Right lobe of liver (tissue), 6 donors: ENCODE data around the gene TBCD. TPM values are rescaled to one million over a fixed set of nuclear protein-coding genes. Genes with fewer than 3 reads are reported as not detected.

Experiments used
- ATAC-seq, 4 donors: fragments of 200-7000 bp; cut with Tn5 transposase; one replicate each; pipeline ENCODE4 v1.9.1; 2020; ENCODE audit warnings: mild to moderate bottlenecking in 4 of 4, moderate library complexity in 4 of 4
- DNase-seq, 3 donors: peaks; one replicate each; pipeline ENCODE4 v3.0.0-alpha.2; 2020
- H3K27ac ChIP-seq, 3 donors: fragments of 200-600 bp; one replicate each; pipeline ENCODE4 v1.8.0; 2022
- H3K27me3 ChIP-seq, 2 donors: fragments of 200-600 bp; one replicate each; pipeline ENCODE4 v1.8.0; 2022
- H3K36me3 ChIP-seq, 4 donors: fragments of 200-600 bp; sonication (generic) in 1 of 4; one replicate each; pipeline versions ENCODE4 v1.5.1 to v1.8.0; 2017 to 2022; ENCODE audit warnings: control low read depth in 1 of 4
- H3K4me1 ChIP-seq, 4 donors: fragments of 200-600 bp; sonication (generic) in 1 of 4; one replicate each; pipeline versions ENCODE4 v1.5.1 to v1.8.0; 2017 to 2022; ENCODE audit warnings: control low read depth in 1 of 4
- H3K4me3 ChIP-seq, 3 donors: fragments of 200-600 bp; one replicate each; pipeline ENCODE4 v1.8.0; 2022
- H3K9me3 ChIP-seq, 4 donors: fragments of 200-600 bp; sonication (generic) in 1 of 4; one replicate each; pipeline versions ENCODE4 v1.5.1 to v1.8.0; 2017 to 2022; ENCODE audit warnings: control low read depth in 1 of 4
- POLR2A ChIP-seq: fragments of 450-650 bp; IDR thresholded peaks from one replicate; pipeline ENCODE4 v1.6.1; 2017; ENCODE audit warnings: antibody characterized with exemption, mild to moderate bottlenecking
- WGBS: methylation state at CpG from one replicate; pipeline ENCODE4 v1.1.6; 2018; ENCODE audit warnings: low coverage, low lambda C conversion rate; ENCODE audit not compliant: insufficient coverage; ENCODE audit errors: missing lambda C conversion rate; 5-methylcytosine and 5-hydroxymethylcytosine counted together
- intact Hi-C, 2 donors: fragments of 100-400 bp; cut with DNase I; formaldehyde crosslinking; loops; one replicate each; pipeline versions ENCODE4 v1.11.2 to v1.14.1; 2022
- total RNA-seq, 6 experiments: library from RNA; depleted of rRNA in 2 of 6; stranded (reverse); fragments of >200 nt in 2 of 6; fragmentation: NEBNext Ultra II Directional in 3 of 6; extraction: Animal tissue kit (Norgen Biotek cat#: 25700) in 3 of 6; gene quantifications; one replicate each; pipeline versions ENCODE4 v1.1.0 to v1.2.4, GENCODE V29; 2016 to 2023
- TF ChIP-seq, protein P1 (sequence below), 4 donors: fragments of 200-600 bp in 3 of 4; fragments of 450-650 bp in 1 of 4; IDR thresholded peaks; one replicate each; pipeline versions ENCODE4 v1.5.1 to v1.8.0; 2016 to 2022; ENCODE audit warnings: antibody characterized with exemption in 4 of 4, mild to moderate bottlenecking in 2 of 4
- donor health status: DM: no; HTN: yes; CAD: no.
- donor health status: DM: no; HTN: no; CAD: no.
- donor health status: DM: no; HTN: no; CAD: no.
- donor health status: DM: no; HTN: yes; CAD: no.
- donor health status: DM: no; HTN: yes; CAD: no.

The TBCD gene
- total RNA-seq, 6 experiments from 2014 or later = 28.0 to 55.7 (median 41.3) TPM

DNA sequence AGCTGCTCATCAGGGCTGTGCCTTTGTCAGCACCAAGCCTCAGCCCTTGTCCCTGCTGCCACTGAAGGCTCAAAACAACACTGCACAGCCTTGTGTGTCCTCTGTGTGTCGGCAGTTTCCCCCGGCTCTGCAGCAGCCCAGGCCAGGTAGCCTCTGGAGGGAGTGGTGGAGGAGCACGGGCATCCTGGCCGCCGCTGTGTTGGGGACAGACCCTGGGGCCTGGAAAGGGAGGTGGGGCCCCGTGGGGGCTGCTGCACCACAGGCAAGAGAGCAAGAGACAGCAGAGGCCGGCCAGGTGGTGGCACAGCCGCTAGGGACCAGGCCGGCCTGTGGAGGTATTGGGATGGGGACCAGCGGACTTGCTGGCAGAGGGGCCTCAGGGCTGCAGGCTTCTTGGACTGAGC, 184.9 kb downstream of the TBCD start:
- no peaks in the 10 kb centered on the region for H3K27me3 ChIP-seq

DNA sequence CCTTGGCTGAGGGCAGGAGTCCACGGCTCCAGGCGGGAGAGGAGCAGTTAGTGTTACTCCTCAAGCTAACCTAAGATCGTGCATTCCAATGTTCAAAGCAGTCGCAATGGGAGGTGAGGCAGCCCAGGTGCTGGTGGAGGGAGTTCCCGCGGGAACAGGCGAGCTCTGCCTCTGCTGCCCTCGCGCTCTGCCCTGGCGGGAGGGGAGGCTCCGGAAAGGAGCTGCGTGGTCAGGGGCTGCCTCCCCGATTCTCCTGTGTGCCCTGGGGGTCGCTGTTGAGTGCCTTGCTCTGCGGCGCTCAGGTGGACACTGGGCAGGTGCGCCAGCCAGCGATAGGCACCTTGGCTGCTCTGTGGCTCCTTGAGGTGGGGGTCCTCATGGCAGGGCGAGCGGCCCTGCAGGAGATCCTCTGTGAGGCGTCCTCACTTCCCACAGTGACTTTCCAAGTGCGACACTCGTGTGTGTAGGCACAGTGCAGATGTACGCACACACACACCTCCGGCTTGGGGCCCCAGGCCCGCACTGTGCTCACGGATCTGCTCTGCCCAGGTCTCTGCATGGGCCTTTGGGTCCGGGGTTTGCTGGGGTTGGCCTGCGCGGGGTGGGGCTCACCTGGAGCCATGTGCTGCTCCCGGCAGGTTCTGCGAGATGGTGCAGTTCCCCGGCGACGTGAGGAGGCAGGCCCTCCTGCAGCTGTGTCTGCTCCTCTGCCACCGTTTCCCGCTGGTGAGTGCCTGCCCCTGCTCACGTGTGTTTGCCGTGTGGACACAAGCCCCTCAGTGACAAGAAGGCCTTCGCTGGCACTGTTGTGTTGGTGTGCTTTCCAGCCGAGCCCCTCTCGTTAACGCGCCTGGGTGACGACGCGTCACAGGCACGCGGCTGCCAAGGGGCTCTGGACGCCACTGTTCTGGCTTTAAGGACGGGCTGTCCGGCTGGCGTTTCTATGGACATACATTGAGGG, 185.8 kb downstream of the TBCD start:
- no peaks in the 10 kb centered on the region for H3K9me3 ChIP-seq
- TF ChIP-seq, protein P1, sequence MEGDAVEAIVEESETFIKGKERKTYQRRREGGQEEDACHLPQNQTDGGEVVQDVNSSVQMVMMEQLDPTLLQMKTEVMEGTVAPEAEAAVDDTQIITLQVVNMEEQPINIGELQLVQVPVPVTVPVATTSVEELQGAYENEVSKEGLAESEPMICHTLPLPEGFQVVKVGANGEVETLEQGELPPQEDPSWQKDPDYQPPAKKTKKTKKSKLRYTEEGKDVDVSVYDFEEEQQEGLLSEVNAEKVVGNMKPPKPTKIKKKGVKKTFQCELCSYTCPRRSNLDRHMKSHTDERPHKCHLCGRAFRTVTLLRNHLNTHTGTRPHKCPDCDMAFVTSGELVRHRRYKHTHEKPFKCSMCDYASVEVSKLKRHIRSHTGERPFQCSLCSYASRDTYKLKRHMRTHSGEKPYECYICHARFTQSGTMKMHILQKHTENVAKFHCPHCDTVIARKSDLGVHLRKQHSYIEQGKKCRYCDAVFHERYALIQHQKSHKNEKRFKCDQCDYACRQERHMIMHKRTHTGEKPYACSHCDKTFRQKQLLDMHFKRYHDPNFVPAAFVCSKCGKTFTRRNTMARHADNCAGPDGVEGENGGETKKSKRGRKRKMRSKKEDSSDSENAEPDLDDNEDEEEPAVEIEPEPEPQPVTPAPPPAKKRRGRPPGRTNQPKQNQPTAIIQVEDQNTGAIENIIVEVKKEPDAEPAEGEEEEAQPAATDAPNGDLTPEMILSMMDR (IDR thresholded peaks at IDR 0.05) = no peak
- TF ChIP-seq POLR2A = no peak
- ATAC-seq (no peak), DNase-seq (peak; percentile 14 to 53 (median 42))
- 60% methylated on average over 1 of the region's 53 CpGs for WGBS
- peaks cover 0 to 14% (median 1%) of the 10 kb centered on the region in 4 donors for H3K36me3 ChIP-seq
- H3K4me1 ChIP-seq = no peaks in the 10 kb centered on the region
- intact Hi-C loops = no loop called here
- H3K4me3 ChIP-seq = no peak overlapping the region
- no peak overlapping the region for H3K27ac ChIP-seq
- no peaks in the 10 kb centered on the region for H3K27me3 ChIP-seq

More for the DNA sequence above, 184.9 kb downstream of the TBCD start:
- ATAC-seq = no peak
- intact Hi-C loops = no loop called here
- no peaks in the 10 kb centered on the region for H3K9me3 ChIP-seq
- no peak overlapping the region for H3K27ac ChIP-seq
- DNase-seq = peak; percentile 13 to 43 (median 22)
- H3K4me3 ChIP-seq = no peak overlapping the region
- TF ChIP-seq, protein P1 (IDR thresholded peaks at IDR 0.05) = no peak
- no peak for TF ChIP-seq POLR2A
- WGBS = 100% methylated on average over 2 of the region's 10 CpGs
- H3K36me3 ChIP-seq = peaks cover 0 to 9% (median 1%) of the 10 kb centered on the region in 4 donors
- no peaks in the 10 kb centered on the region for H3K4me1 ChIP-seq

DNA sequence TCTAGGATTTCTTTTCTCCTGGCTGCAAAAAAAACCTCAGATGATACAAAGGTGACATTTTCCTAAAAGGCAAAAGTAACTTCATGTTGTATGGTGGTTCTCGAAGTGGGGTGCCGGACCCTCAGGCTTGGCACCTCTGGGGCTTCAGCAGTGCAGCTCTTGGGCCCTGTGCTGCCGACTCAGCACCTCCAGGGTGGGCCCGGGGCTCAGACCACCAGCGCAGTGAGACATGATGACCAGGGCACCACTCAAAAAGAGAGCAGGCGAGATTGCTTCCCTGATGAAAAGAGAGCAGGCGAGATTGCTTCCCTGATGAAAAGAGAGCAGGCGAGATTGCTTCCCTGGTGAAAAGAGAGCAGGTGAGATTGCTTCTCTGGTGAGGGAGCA, 186.6 kb downstream of the TBCD start:
- Histone ChIP-seq H3K4me3 (no peak overlapping the region), H3K27me3 (no peaks in the 10 kb centered on the region), H3K27ac (no peak overlapping the region), H3K36me3 (peaks cover 0 to 15% (median 0%) of the 10 kb centered on the region in 4 donors), H3K4me1 (no peaks in the 10 kb centered on the region), H3K9me3 (no peaks in the 10 kb centered on the region)
- DNase-seq (peak in 2 of 3 donors; percentile 34 to 43), ATAC-seq (no peak)
- WGBS = 82% methylated on average over 5 of the region's 8 CpGs
- intact Hi-C loops = no loop called here
- TF ChIP-seq POLR2A = no peak
- TF ChIP-seq, protein P1 (IDR thresholded peaks at IDR 0.05) = no peak

DNA sequence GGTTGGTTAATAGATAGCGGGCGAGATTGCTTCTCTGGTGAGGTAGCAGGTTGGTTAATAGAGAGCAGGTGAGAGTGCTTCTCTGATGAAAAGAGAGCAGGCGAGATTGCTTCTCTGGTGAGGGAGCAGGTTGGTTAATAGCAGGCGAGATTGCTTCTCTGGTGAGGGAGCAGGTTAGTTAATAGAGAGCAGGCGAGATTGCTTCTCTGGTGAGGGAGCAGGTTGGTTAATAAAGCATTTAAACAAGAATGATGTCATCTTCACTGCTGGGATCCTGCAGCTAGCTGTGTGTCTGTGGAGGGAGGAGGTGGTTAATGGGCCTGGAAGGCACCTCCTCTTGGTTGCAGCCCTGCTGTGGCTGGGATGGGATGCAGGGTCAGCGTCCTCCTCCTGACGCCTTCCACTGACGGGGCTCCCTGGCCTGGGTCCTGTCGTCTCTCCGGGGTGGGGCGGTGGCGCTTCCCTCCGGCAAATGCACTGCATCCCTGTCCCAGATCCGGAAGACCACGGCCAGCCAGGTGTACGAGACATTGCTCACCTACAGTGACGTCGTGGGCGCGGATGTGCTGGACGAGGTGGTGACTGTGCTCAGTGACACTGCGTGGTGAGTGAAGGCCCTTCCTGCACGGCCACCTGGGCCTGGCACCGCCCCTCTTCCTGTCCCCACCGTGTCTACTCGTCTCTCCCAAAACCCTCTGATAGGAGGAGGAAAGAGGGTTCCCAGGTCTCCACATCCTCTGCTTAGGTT, 187.2 kb downstream of the TBCD start:
- H3K4me3 ChIP-seq = no peak overlapping the region
- no peak for ATAC-seq
- TF ChIP-seq, protein P1 (IDR thresholded peaks at IDR 0.05) = no peak
- no peak for TF ChIP-seq POLR2A
- H3K4me1 ChIP-seq = no peaks in the 10 kb centered on the region
- intact Hi-C loops = no loop called here
- no peaks in the 10 kb centered on the region for H3K9me3 ChIP-seq
- WGBS = 81% methylated on average over 8 of the region's 26 CpGs
- H3K27me3 ChIP-seq = no peaks in the 10 kb centered on the region
- peaks cover 0 to 15% (median 0%) of the 10 kb centered on the region in 4 donors for H3K36me3 ChIP-seq
- DNase-seq = peak; percentile 17 to 49 (median 43)
- no peak overlapping the region for H3K27ac ChIP-seq
